NCI-H2171 (cell line): ENCODE measurements around the gene DNAH3.

Experiments
- DNase-seq: peaks from one replicate; lab custom pipeline; 2025; lab: John Stamatoyannopoulos, UW

The DNAH3 gene

DNA sequence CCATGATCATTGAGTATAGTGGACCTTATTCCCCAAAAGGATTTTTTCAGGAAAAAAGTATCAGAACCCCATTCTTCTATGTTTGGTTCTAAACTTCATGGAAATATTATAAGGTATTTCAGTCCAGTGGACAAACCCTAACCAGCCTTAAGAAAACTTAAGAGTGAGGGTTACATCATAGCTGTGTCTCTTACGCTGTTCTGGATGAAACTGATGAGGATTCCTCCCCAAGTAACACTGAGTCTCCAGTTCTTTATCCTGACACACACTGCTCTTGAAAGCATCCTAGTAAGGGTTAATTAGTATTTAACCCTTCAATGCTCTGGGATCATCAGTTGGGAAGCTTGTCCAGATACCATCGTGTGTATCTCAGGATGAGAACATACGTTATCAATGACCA, 245.1 kb downstream of the DNAH3 start:
- DNase-seq, result no peak

GRCh38 chr16:20904507-20905081, 246.1 kb downstream of the DNAH3 start:
- DNase-seq, result no peak

- no peak for DNase-seq
Observed at GRCh38 chr16:20903899-20904506, 246.6 kb downstream of the DNAH3 start.

DNA sequence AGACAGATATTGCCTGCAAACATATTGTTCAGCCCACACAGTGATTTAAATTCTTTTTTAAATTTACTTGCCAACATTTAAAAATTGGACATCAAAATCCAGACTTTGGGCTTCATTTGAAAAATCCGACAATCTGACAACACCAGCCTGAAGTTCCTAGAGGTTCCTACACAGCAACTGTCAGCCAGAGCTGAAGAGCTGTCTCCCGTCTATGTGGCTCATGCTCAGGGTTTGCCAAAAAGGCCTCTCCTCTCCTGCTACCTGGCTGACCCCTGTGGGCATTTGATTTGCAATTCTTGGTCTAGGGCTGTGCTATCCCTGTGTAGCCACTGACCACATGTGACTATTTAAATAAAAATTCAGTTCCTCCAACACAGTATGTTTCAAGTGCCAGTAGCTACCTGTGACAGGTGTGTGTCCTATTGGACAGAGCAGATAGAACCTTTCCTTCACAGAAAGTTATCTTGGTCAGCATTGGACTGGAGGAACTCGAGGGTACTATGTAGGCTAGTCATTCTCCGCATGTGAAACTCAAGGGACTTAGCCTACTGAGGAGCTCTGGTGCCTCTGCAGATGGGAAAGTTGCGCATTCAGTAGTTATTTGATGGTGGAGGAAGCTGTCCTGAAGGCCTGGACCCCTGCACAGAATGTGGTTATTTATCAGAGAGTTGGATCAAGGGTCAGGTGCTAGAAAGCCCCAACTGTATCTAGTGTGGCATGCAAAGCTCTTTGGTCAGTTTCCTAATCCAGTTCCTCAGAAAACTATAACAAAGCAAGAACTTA, 247.3 kb downstream of the DNAH3 start:
- no peak for DNase-seq

DNA sequence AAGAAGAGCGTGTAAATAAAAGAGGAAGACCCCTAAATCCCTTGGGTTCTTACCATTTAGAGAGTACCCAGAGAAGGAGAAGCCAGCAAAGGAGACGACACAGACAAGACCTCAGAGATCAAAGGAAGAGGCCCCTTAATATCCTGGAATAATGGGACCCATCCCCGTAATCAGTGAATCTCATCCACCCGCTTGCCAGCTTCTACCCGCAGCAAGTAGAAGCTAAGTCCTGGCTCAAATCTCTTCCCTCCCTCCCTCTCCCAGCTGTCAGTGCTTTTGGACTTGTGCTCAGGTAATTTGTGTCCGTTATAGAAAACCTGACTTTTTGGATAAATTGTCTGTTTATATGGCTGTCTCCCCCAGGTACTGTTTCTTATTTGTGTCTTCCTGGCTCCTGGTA, 248.2 kb downstream of the DNAH3 start:
- DNase-seq, result no peak

DNA sequence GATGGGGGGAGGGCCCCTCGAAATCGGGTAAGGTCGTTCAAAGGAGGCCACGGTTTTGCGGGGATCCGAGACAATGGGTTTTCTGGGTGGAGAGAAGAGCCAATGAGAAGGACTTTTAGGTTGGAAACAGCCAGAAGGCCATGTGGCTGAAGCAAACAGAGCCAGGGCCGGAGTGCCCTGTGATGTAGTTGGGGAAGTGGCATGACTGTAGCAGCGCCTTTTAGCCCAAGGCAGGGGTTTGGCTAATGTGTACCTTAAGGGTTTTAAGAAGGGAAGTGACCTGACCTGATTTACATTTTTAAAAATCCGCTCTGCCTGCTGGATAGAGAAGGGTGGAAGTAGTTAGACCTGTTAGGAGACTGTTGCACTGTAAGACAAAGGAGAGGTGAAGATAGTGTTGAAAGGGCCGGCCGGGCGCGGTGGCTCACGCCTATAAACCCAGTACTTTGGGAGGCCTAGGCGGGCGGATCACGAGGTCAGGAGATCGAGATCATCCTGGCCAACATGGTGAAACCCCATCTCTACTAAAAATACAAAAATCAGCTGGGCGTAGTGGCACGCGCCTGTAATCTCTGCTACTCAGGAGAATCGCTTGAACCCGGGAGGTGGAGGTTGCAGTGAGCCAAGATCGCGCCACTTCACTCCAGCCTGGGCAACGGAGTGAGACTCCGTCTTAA, 249.1 kb downstream of the DNAH3 start:
- no peak for DNase-seq

DNA sequence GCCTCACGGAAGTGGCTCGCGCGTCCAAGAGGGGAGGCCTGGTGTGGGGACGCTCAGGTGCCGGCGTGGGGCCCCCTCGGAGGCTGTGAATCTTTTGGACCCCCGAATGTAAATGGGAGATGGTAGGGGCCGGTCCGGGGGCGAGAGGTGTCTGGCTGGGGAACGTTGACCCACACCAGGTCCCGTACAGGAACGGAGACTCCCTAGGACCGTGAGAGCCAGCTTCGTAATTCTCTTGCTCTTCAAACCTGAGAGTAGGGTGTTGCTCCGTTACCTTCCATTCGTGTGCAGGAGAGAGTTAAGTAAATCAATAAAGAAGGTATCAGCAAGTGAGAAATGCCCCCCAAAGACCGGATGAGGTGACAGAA, 249.6 kb downstream of the DNAH3 start:
- DNase-seq, result no peak

GRCh38 chr16:20900299-20901067, 250.2 kb downstream of the DNAH3 start, which contains the start of the genes DCUN1D3 and LYRM1:
Gene DCUN1D3, minus strand, starts transcription at chr16:20900358. Its CDS starts 37,820 bp downstream, at chr16:20862538.
Gene LYRM1, plus strand, starts transcription at chr16:20900771. Its CDS starts 14,785 bp downstream, at chr16:20915556.
- DNase-seq, result peak; percentile 97

DNA sequence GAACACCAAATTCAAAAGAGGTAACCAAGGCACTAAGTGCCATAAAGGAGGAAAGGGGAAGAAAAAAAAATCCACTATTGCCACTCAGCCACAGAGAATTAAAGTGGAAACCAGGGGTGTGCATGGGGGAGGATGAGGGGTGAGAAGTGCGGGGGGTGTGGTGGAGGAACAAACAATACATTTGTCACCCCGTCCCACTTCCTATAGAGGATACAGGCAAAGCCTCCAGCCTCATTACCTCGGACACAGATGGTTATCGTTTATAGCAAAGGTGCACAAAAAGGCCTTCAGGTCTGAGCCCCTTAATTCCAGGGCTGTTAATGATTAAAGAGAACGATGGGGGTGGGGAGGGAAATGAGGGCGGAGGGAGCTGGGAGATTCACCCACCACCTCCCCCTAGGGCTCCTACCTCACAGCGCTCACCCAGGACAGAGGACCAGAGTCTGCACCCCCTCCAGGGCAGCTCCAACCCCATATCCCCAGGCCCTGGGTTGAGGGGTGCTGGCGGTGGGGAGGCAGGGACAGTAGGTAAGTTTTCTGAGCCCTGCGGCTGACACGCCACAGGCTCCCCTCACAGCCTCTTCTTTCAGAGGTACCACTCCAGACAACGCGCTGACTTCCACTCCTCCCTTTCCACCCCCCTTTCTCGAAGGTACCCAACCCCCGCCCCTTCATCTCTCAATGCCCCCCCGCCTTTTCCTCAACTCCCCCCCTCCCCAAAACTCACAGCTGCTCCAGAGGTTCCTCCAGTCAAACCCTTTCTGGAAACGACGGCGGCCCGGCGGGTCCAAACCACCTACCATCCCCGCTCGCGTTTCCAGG, 251.0 kb downstream of the DNAH3 start:
- no peak for DNase-seq

DNA sequence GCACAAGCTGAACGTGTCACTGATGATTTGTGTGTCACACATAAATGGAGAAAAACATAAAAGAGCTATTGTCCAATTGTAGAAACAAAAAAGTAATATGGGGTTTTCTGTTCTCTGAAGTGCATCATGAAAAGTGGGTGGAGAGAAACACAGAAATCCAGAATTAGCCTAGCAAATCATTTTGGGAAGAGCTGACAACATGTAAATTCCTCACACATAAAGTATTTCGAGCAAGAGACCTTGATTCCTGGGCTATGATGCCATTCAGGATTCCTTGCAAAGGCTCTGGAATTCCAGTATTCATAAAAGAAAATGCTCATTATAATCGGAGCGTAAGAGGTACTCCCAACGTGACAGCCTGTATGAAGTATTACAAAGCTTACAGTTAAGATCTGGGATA, 251.6 kb downstream of the DNAH3 start:
- DNase-seq, result no peak

DNA sequence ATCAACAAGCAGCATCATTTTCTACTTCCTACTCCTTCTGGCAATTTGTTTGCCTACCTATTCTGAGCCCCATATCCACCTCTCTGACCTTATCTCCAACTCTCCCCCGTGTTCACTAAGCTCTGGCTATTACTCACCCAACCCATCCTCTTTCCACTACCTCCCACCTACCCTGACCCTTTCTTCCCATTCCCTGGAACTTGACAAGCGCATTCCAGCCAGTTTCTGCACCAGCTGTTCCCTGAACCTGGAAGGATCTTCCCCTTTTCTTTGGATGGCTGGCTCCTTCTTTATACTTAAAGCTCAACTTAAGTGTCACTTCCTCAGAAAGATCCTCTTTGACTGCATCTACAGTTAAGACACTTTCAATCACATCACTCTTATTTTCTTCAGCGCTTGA, 252.7 kb downstream of the DNAH3 start:
- DNase-seq, result no peak

DNA sequence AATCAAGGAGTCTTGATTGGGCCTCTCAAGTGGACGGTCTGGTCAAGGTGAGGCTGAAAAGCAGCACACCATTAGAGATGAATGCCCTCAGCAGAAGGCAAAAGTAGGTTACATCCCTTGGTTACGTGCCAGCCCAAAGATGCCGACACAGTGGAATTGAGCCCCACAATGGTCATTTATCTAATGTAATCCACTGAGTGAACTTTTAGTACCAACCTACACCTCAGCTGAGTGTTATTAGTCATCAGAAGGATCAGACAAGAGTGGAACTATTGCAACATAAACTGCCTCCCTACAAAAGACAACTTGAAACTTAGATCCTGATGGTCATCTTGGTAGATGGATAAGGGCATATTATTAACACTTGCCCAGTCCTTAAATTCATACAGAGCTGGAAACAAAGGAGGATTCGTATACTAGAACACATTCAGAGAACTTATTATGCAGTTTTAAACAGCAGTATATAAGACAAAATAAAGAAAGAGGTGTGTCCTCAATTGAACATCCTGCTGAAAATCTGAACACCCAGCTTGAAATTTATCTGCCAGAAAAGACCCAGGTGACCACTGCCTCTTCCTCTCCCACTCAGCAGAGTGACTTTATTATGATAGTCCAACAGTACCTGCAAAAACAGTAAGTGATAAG, 253.3 kb downstream of the DNAH3 start:
- no peak for DNase-seq

- no peak for DNase-seq
Observed at GRCh38 chr16:20894388-20894787, 256.3 kb downstream of the DNAH3 start.

GRCh38 chr16:20889625-20890275, 260.9 kb downstream of the DNAH3 start:
- no peak for DNase-seq

GRCh38 chr16:20887207-20887606, 263.4 kb downstream of the DNAH3 start:
- no peak for DNase-seq

GRCh38 chr16:20886320-20886719, 264.3 kb downstream of the DNAH3 start:
- DNase-seq, result no peak

DNA sequence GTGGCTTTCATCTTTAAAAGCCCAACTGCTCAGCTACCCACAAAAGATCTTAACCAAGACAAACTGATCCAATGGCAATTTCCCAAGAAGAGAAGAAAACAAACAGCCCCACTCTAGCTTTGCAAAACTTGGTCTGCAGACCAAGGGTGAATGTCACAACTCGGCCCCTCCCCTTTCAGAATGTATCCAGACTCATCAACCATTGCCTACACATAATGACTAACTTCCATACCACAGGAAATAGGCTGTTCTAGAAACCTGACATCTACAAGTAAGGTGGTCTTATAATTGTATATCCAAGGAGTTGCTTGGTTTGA, 266.4 kb downstream of the DNAH3 start:
- no peak for DNase-seq

DNA sequence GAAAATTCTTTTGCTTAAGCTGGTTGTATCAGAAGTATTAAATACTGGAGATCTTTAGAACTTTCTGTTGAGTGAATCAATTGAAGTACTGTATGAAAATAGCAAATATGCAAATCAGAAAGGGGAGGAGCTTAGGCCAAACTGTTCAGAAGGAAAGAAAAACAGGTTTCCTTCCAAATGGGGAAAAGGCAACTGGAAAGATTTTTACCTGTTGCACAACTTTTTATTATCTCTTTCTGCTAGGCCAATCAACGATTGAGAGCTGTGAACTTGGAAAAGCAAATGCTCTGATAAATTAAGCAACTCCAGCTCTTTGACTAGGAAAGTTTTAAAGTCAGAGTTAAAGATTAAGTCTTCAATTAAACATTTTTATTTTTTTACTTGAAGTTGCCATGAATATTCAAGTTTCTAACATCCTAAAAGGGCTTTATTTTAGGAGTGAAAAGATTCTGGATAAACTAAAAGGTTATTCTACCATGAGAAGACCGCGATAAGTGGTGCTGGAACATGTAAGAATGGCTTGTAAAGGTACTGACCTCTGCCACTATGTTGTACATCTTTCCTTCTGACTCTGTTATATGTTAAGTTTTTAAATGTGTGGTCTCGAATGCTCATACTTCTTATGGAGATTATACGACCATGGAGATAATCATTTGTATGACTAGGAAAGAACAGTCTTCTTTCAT, 266.9 kb downstream of the DNAH3 start:
- DNase-seq, result no peak
